HPDE6-E6E7 (cell line): ENCODE data around the gene RGL3.
A peak's percentile ranks its signal among the peaks of the same experiment; 100 is the strongest.
"Not testable (repeated sequence)": the region's sequence is repeated elsewhere in the genome, so short reads cannot be mapped to it uniquely, and the experiment has no call there.

ENCODE experiments used
- DNase-seq: peaks from one replicate; pipeline ENCODE4 v3.0.0; 2011; ENCODE audit warnings: missing footprints; ENCODE audit errors: extremely low spot score

The RGL3 gene

GRCh38 chr19:11383706-11384048 is 35.4 kb downstream of the RGL3 start:
- DNase-seq: no peak

GRCh38 chr19:11382898-11383705 is 36.0 kb downstream of the RGL3 start:
- DNase-seq: no peak

- peak; percentile 99 for DNase-seq
Measured at GRCh38 chr19:11380653-11381537, 38.2 kb downstream of the RGL3 start.

GRCh38 chr19:11379857-11380350 is 39.2 kb downstream of the RGL3 start:
- DNase-seq: no peak

- DNase-seq: not testable (repeated sequence)
Measured at GRCh38 chr19:11379269-11379845, 39.8 kb downstream of the RGL3 start.

- DNase-seq: peak; percentile 81
Measured at GRCh38 chr19:11378319-11379189, 40.6 kb downstream of the RGL3 start.

- DNase-seq: no peak
Measured at GRCh38 chr19:11377756-11378155, 41.4 kb downstream of the RGL3 start.

GRCh38 chr19:11377237-11377636 is 41.9 kb downstream of the RGL3 start:
- no peak for DNase-seq

- DNase-seq: no peak
Measured at GRCh38 chr19:11375143-11375948, 43.8 kb downstream of the RGL3 start.

- DNase-seq: peak; percentile 100
Measured at GRCh38 chr19:11374433-11375142, 44.5 kb downstream of the RGL3 start, which contains the start of gene SWSAP1. TSS of gene SWSAP1 (plus strand) at chr19:11374666. CDS start at chr19:11374681, 15 bp downstream.

GRCh38 chr19:11373885-11374432 is 45.2 kb downstream of the RGL3 start:
- no peak for DNase-seq

- no peak for DNase-seq
Measured at GRCh38 chr19:11373166-11373884, 45.8 kb downstream of the RGL3 start.

- no peak for DNase-seq
Measured at GRCh38 chr19:11370744-11371143, 48.4 kb downstream of the RGL3 start.

GRCh38 chr19:11367528-11367927 is 51.6 kb downstream of the RGL3 start:
- DNase-seq: no peak

GRCh38 chr19:11365557-11366117 is 53.5 kb downstream of the RGL3 start:
- DNase-seq: no peak

GRCh38 chr19:11364935-11365334 is 54.2 kb downstream of the RGL3 start:
- no peak for DNase-seq

GRCh38 chr19:11364296-11364904 is 54.7 kb downstream of the RGL3 start:
- no peak for DNase-seq

- no peak for DNase-seq
Measured at GRCh38 chr19:11363881-11364280, 55.2 kb downstream of the RGL3 start.
